ENCODE measurements around the gene ESR1. TPM values are rescaled to one million over a fixed set of nuclear protein-coding genes. Genes with fewer than 3 reads are reported as not detected.
A peak's percentile ranks its signal among the peaks of the same experiment; 100 is the strongest.
"Not testable (repeated sequence)": the region's sequence is repeated elsewhere in the genome, so short reads cannot be mapped to it uniquely, and the experiment has no call there.

Gene ESR1
- polyA plus RNA-seq, 1 of the 3 experiments (the other 2 are of a cell fraction), result under 0.01 TPM

DNA sequence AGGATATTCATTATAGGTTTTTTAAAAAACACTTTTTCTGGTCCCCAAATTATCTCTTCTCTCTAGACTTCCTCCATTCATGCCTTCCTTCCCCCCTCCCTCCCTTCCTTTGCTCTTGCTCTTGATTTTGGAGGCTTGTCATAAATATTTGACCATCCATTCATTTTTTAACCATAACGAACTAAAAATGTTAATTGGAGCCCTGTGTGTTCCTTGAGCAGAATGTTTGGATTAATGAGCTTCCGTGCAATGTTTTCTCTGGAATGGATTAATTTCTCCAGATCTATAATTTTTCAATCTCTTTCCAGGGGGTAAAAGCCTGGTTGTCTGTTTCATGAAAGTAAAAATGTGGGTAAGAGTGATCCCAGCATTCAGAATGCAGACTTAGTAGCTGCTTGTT is 155.5 kb downstream of the ESR1 start:
- H3K9ac ChIP-seq, result no peak overlapping the region
- ChIA-PET CTCF (no interaction called here), POLR2A (no interaction called here)
- no peak for DNase-seq
- H3K27ac ChIP-seq (ENCODE audit: low read depth in 2 of 2, low read length in 1 of 2), result no peak overlapping the region
- H3K4me3 ChIP-seq (ENCODE audit: low read depth in 2 of 2, low read length in 1 of 2), result no peak overlapping the region
- H3K79me2 ChIP-seq (ENCODE audit: insufficient read depth), result no peaks in the 10 kb centered on the region
- TF ChIP-seq TEAD4 (IDR thresholded peaks at IDR 0.05; ENCODE audit: borderline replicate concordance, insufficient read depth) (no peak), FOSL2 (IDR thresholded peaks at IDR 0.05; ENCODE audit: borderline replicate concordance, low read depth) (no peak), YY1 (IDR thresholded peaks at IDR 0.05; ENCODE audit: low read depth) (no peak), EP300 (IDR thresholded peaks at IDR 0.05; ENCODE audit: borderline replicate concordance in 1 of 2, low read depth in 1 of 2, low read length in 1 of 2) (no peak), POLR2AphosphoS5 (IDR thresholded peaks at IDR 0.05; ENCODE audit: low read depth, low read length) (no peak)
- H3K9me3 ChIP-seq, result no peaks in the 10 kb centered on the region
- no peak overlapping the region for H3K4me2 ChIP-seq
- H3K36me3 ChIP-seq (replicated peaks in 1 of 2; ENCODE audit: control insufficient read depth in 1 of 2, insufficient read depth in 2 of 2, low read length in 1 of 2), result no peaks in the 10 kb centered on the region
- no peaks in the 10 kb centered on the region for H3F3A ChIP-seq (replicated peaks; ENCODE audit: insufficient read depth)
- no peaks in the 10 kb centered on the region for H3K9me2 ChIP-seq
- no peaks in the 10 kb centered on the region for H3K27me3 ChIP-seq (ENCODE audit: insufficient read depth)
- no peaks in the 10 kb centered on the region for H4K20me1 ChIP-seq (ENCODE audit: insufficient read depth)
- H2AFZ ChIP-seq (ENCODE audit: low read depth), result no peak overlapping the region
- 5% methylated on average over 2 of the region's 2 CpGs for WGBS (ENCODE audit: low lambda C conversion rate)
- H3K4me1 ChIP-seq (ENCODE audit: control insufficient read depth in 1 of 2, insufficient read depth in 2 of 2, low read depth in 1 of 2, low read length in 1 of 2), result no peaks in the 10 kb centered on the region

DNA sequence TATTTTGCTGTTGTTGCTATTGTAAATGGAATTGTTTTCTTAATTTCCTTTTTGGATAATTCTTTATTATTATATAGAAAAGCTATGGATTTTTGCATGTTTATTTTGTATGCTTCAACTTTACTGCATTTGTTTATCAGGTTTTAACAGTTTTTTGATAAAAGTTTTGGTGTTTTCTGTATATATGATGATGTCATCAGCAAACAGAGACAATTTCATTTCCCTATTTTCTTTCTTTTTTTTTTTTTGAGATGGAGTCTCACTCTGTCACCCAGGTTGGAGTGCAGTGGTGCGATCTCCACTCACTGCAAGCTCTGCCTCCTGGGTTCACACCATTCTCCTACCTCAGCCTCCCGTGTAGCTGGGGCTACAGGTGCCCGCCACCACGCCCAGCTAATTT is 156.9 kb downstream of the ESR1 start:
- WGBS (ENCODE audit: low lambda C conversion rate), result 61% methylated on average over 4 of the region's 4 CpGs
- H3K27ac ChIP-seq (ENCODE audit: low read depth in 2 of 2, low read length in 1 of 2); CTCF ChIA-PET; H3K9ac ChIP-seq; H3K9me2 ChIP-seq; DNase-seq; H3F3A ChIP-seq (replicated peaks; ENCODE audit: insufficient read depth); H3K9me3 ChIP-seq; H3K36me3 ChIP-seq (replicated peaks in 1 of 2; ENCODE audit: control insufficient read depth in 1 of 2, insufficient read depth in 2 of 2, low read length in 1 of 2); H2AFZ ChIP-seq (ENCODE audit: low read depth); H3K4me2 ChIP-seq; POLR2A ChIA-PET; H3K4me1 ChIP-seq (ENCODE audit: control insufficient read depth in 1 of 2, insufficient read depth in 2 of 2, low read depth in 1 of 2, low read length in 1 of 2); H3K79me2 ChIP-seq (ENCODE audit: insufficient read depth); H4K20me1 ChIP-seq (ENCODE audit: insufficient read depth); H3K4me3 ChIP-seq (ENCODE audit: low read depth in 2 of 2, low read length in 1 of 2); H3K27me3 ChIP-seq (ENCODE audit: insufficient read depth): not testable (repeated sequence)

DNA sequence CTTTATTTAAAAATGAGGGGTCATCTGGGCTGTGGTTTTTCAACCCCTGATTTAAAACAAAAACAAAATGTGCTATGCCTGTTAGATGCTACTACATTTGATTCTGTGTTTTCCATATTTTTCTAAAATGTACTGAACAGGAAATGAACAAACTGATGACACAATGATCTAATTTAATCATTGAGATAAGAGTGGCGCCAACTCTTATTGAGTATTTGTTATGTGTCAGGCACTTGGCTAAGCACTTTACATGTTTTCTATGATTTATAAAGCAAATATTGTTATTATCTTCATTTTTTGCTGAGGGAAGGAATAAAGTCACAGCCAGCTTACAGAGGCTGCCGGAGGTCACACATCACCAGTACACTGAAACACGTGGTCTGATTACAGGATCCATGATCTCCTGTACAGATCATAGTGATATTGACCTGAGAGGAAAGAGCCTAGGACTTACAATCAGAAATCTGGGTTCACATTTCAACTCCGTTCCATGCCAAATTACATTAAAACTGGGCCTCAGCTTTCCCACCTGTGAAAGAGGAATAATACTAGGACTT is 166.7 kb downstream of the ESR1 start:
- CTCF ChIA-PET, result no interaction called here
- no peaks in the 10 kb centered on the region for H3K9me3 ChIP-seq
- no peaks in the 10 kb centered on the region for H3K9me2 ChIP-seq
- H4K20me1 ChIP-seq (ENCODE audit: insufficient read depth), result no peaks in the 10 kb centered on the region
- no peak overlapping the region for H3K4me3 ChIP-seq (ENCODE audit: low read depth in 2 of 2, low read length in 1 of 2)
- H3K27me3 ChIP-seq (ENCODE audit: insufficient read depth), result no peaks in the 10 kb centered on the region; the same call in 1 of the 2 replicates
- H3K9ac ChIP-seq, result no peak overlapping the region
- H2AFZ ChIP-seq (ENCODE audit: low read depth), result no peak overlapping the region
- POLR2A ChIA-PET, result no interaction called here
- DNase-seq, result peak; percentile 4
- no peaks in the 10 kb centered on the region for H3K36me3 ChIP-seq (replicated peaks in 1 of 2; ENCODE audit: control insufficient read depth in 1 of 2, insufficient read depth in 2 of 2, low read length in 1 of 2)
- 29% methylated on average over 4 of the region's 4 CpGs for WGBS (ENCODE audit: low lambda C conversion rate)
- no peak overlapping the region for H3K27ac ChIP-seq (ENCODE audit: low read depth in 2 of 2, low read length in 1 of 2)
- H3K79me2 ChIP-seq (ENCODE audit: insufficient read depth), result no peaks in the 10 kb centered on the region
- H3K4me1 ChIP-seq (ENCODE audit: control insufficient read depth in 1 of 2, insufficient read depth in 2 of 2, low read depth in 1 of 2, low read length in 1 of 2), result no peaks in the 10 kb centered on the region
- H3K4me2 ChIP-seq, result no peak overlapping the region
- no peaks in the 10 kb centered on the region for H3F3A ChIP-seq (replicated peaks; ENCODE audit: insufficient read depth)
- TF ChIP-seq, protein P1, sequence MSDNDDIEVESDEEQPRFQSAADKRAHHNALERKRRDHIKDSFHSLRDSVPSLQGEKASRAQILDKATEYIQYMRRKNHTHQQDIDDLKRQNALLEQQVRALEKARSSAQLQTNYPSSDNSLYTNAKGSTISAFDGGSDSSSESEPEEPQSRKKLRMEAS (IDR thresholded peaks at IDR 0.05; ENCODE audit: low read depth), result no peak
- no peak for TF ChIP-seq FOXM1 (IDR thresholded peaks at IDR 0.05; ENCODE audit: low read depth)
- no peak for TF ChIP-seq RAD21 (IDR thresholded peaks at IDR 0.05; ENCODE audit: low read length)
- no peak for TF ChIP-seq EP300 (IDR thresholded peaks at IDR 0.05; ENCODE audit: borderline replicate concordance in 1 of 2, low read depth in 1 of 2, low read length in 1 of 2)
- TF ChIP-seq REST (IDR thresholded peaks at IDR 0.05; ENCODE audit: low read depth, low read length), result no peak
- TF ChIP-seq, protein P2, sequence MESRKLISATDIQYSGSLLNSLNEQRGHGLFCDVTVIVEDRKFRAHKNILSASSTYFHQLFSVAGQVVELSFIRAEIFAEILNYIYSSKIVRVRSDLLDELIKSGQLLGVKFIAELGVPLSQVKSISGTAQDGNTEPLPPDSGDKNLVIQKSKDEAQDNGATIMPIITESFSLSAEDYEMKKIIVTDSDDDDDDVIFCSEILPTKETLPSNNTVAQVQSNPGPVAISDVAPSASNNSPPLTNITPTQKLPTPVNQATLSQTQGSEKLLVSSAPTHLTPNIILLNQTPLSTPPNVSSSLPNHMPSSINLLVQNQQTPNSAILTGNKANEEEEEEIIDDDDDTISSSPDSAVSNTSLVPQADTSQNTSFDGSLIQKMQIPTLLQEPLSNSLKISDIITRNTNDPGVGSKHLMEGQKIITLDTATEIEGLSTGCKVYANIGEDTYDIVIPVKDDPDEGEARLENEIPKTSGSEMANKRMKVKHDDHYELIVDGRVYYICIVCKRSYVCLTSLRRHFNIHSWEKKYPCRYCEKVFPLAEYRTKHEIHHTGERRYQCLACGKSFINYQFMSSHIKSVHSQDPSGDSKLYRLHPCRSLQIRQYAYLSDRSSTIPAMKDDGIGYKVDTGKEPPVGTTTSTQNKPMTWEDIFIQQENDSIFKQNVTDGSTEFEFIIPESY (IDR thresholded peaks at IDR 0.05; ENCODE audit: borderline replicate concordance, low read depth), result no peak
- TF ChIP-seq POLR2AphosphoS5 (IDR thresholded peaks at IDR 0.05; ENCODE audit: low read depth, low read length), result no peak
- no peak for TF ChIP-seq EZH2phosphoT487 (IDR thresholded peaks at IDR 0.05; ENCODE audit: borderline replicate concordance, low read depth)
- no peak for TF ChIP-seq FOSL2 (IDR thresholded peaks at IDR 0.05; ENCODE audit: borderline replicate concordance, low read depth)

Measured in SK-N-SH (cell line).